ENCODE results near the gene PTCD2. TPM values are rescaled to one million over a fixed set of nuclear protein-coding genes. Genes with fewer than 3 reads are reported as not detected.

PTCD2 gene
- total RNA-seq, 4 donors from 2014 or later, result 8.5 to 13.2 (median 9.4) TPM

- Histone ChIP-seq H3K4me1 (peaks cover 25% of the 10 kb centered on the region), H3K27ac (no peak overlapping the region), H3K36me3 (no peaks in the 10 kb centered on the region), H3K4me3 (no peak overlapping the region), H3K9me3 (no peaks in the 10 kb centered on the region), H3K27me3 (no peaks in the 10 kb centered on the region)
- TF ChIP-seq EP300 (IDR thresholded peaks at IDR 0.05) (no peak), POLR2AphosphoS5 (IDR thresholded peaks at IDR 0.05) (no peak), CTCF (IDR thresholded peaks at IDR 0.05) (no peak), POLR2A (IDR thresholded peaks at IDR 0.05) (no peak)
- no peak for DNase-seq (ENCODE audit: low spot score in 2 of 2)
- 76% methylated on average over 1 of the region's 1 CpG for WGBS
Observed at GRCh38 chr5:72386639-72387038, 66.5 kb downstream of the PTCD2 start.

DNA sequence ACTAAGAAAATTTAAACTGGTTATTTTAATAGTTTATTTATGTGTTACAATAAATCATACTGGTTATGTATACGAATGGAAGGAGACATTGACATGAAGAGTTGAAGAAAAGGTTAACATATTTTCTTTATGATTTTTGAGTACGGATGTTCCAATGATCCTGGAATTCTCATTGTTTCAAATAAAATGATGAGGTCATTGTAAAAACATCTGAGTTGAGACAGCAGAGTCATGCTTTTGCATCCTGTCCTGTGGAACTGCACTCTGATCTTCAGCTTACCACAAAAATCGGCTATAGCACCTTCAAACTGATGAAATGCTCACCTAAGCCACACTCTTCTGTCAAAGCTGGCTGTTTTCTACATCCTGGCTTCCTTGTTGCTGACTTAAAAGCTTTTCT lies 67.8 kb downstream of the PTCD2 start:
- WGBS, result 37% methylated on average over 3 of the region's 3 CpGs
- TF ChIP-seq EP300 (IDR thresholded peaks at IDR 0.05), result no peak
- no peak for TF ChIP-seq POLR2AphosphoS5 (IDR thresholded peaks at IDR 0.05)
- TF ChIP-seq CTCF (IDR thresholded peaks at IDR 0.05), result no peak
- no peak for TF ChIP-seq POLR2A (IDR thresholded peaks at IDR 0.05)
- Histone ChIP-seq H3K27me3 (no peaks in the 10 kb centered on the region), H3K4me1 (peaks cover 34% of the 10 kb centered on the region), H3K27ac (no peak overlapping the region), H3K4me3 (no peak overlapping the region), H3K36me3 (no peaks in the 10 kb centered on the region), H3K9me3 (no peaks in the 10 kb centered on the region)
- no peak for DNase-seq (ENCODE audit: low spot score in 2 of 2)

DNA sequence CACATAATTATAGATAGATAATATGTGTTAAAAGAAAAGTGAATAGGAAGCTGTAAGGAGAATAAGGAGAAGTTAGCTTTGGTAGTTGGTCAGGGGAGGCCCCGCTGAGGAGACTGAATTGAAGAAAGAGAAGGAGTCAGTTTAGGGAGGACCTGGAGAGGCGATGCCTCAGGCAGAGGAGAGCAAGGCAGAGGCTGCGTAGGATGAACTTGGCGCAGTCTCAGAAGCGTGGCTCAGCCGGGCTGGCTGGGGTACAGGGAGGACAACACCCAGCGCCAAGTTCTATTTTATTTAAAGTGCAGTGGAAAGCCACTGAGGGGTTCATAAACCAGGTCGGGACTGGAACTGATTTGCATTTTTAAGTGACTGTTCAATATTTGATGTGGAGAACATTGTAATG lies 68.5 kb downstream of the PTCD2 start:
- peaks cover 33% of the 10 kb centered on the region for H3K4me1 ChIP-seq

DNA sequence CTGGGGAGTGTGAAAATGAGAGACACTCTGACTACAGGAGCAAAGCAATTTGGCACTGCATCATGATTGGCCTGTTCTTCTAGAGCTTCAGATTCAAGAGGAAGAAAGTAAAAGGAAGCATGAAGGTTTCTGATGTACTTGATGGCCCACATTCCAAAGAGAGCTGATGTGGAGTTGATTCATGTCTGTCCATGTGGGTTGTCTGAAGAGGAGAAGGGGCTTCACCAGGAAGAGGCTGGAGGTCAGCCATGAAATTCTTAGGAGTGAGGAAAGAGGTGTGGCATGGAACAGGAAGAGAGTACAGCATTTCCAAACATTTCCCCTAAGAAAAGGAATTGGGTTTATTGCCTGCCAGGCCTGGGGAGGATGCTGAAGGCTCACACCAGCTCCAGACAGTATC lies 70.7 kb downstream of the PTCD2 start:
- TF ChIP-seq CTCF (IDR thresholded peaks at IDR 0.05), result no peak
- TF ChIP-seq EP300 (IDR thresholded peaks at IDR 0.05), result no peak
- no peak for TF ChIP-seq POLR2AphosphoS5 (IDR thresholded peaks at IDR 0.05)
- no peak for TF ChIP-seq POLR2A (IDR thresholded peaks at IDR 0.05)
- H3K36me3 ChIP-seq, result no peaks in the 10 kb centered on the region
- H3K27me3 ChIP-seq, result no peaks in the 10 kb centered on the region
- H3K27ac ChIP-seq, result no peak overlapping the region
- no peaks in the 10 kb centered on the region for H3K9me3 ChIP-seq
- DNase-seq (ENCODE audit: low spot score in 2 of 2), result no peak
- H3K4me1 ChIP-seq, result peaks cover 33% of the 10 kb centered on the region
- no peak overlapping the region for H3K4me3 ChIP-seq

More for the DNA sequence above, 68.5 kb downstream of the PTCD2 start:
- no peaks in the 10 kb centered on the region for H3K27me3 ChIP-seq
- WGBS, result 45% methylated on average over 8 of the region's 8 CpGs
- H3K9me3 ChIP-seq, result no peaks in the 10 kb centered on the region
- no peak overlapping the region for H3K27ac ChIP-seq
- DNase-seq (ENCODE audit: low spot score in 2 of 2), result no peak
- TF ChIP-seq POLR2AphosphoS5 (IDR thresholded peaks at IDR 0.05) (no peak), CTCF (IDR thresholded peaks at IDR 0.05) (no peak), EP300 (IDR thresholded peaks at IDR 0.05) (no peak)
- H3K4me3 ChIP-seq, result no peak overlapping the region
- no peaks in the 10 kb centered on the region for H3K36me3 ChIP-seq

DNA sequence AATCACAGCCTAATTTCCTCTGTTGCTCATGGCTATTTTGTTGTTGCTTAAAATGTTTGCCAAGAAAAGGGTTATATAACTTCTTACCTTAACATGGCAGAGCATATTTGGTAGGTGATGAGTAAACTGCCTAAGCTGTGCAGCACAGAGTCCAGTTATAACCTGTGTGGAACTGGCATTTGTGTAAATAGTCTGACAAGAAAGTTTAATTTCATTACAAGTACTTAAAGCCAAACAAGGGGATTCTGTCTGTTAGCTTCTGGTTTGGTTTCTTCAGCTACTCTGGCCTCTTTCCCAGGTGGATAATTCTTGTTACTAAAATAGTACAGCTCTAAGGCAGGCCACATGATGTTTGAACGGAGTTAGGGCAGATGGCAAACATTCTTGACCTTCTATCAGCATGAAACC lies 72.2 kb downstream of the PTCD2 start:
- H3K4me3 ChIP-seq, result no peak overlapping the region
- no peak for DNase-seq (ENCODE audit: low spot score in 2 of 2)
- TF ChIP-seq POLR2AphosphoS5 (IDR thresholded peaks at IDR 0.05), result no peak
- no peak for TF ChIP-seq CTCF (IDR thresholded peaks at IDR 0.05)
- TF ChIP-seq EP300 (IDR thresholded peaks at IDR 0.05), result no peak
- no peak for TF ChIP-seq POLR2A (IDR thresholded peaks at IDR 0.05)
- peaks cover 33% of the 10 kb centered on the region for H3K4me1 ChIP-seq
- no peaks in the 10 kb centered on the region for H3K36me3 ChIP-seq
- no peaks in the 10 kb centered on the region for H3K9me3 ChIP-seq
- no peak overlapping the region for H3K27ac ChIP-seq
- 20% methylated on average over 1 of the region's 1 CpG for WGBS
- no peaks in the 10 kb centered on the region for H3K27me3 ChIP-seq
